AG08395 (cell line): ENCODE measurements around the gene XXYLT1.

Experiments
- DNase-seq: peaks from one replicate; pipeline ENCODE4 v3.0.0; 2012; ENCODE audit warnings: mixed read lengths, low spot score

Gene XXYLT1

GRCh38 chr3:195025884-195026200, 245.1 kb downstream of the XXYLT1 start:
- DNase-seq, result no peak

- no peak for DNase-seq
Observed at GRCh38 chr3:195025056-195025883, 245.7 kb downstream of the XXYLT1 start.

GRCh38 chr3:195023989-195024388, 247.0 kb downstream of the XXYLT1 start:
- DNase-seq, result no peak

GRCh38 chr3:195023576-195023975, 247.4 kb downstream of the XXYLT1 start:
- DNase-seq, result no peak

GRCh38 chr3:195021692-195022091, 249.3 kb downstream of the XXYLT1 start:
- DNase-seq, result no peak

- no peak for DNase-seq
Observed at GRCh38 chr3:195020921-195021320, 250.0 kb downstream of the XXYLT1 start.

DNA sequence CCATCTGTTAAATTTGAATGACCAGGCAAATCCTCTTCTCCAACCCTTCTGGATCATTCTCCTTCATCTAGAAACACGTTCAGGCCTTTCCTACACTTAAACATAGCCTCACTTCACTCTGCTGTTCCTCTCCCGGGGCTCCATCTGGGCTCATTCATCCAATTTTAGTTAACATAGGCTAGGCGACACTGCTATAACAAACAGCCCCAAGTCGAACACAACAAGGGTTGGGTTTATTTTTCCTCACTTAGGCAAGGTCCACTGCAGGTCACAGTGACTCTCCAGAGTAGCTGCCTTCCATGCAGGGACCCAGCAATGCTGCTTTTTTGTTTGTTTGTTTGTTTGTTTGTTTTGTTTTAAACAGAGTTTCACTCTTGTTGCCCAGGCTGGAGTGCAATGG, 250.8 kb downstream of the XXYLT1 start:
- DNase-seq, result no peak

DNA sequence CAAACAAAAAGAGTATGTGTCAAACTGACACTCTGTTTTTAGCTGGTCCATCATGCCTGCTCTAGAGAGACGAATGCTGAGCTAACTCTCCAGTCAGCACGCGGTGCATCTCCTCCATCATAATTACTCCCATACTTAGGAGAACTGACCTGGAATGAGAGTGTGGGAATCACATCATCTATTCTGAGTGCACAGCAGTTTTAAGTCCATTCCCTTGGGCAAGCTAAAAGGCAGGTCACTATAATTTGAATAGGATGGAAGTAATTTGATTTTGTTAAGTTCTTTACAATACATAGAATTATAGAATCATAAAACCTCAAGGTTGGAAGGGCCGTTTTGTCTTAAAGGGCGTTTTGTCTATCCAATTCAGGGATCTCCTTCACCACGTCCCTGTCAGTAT, 251.6 kb downstream of the XXYLT1 start:
- no peak for DNase-seq
